Nephron (organoid): Measurements from ENCODE around the gene ITSN2.
"Not testable (repeated sequence)": the region's sequence is repeated elsewhere in the genome, so short reads cannot be mapped to it uniquely, and the experiment has no call there.

Experiments
- H3K27ac Mint-ChIP-seq, 3 experiments: 2 replicates each; pipeline ENCODE4 v1.8.0; 2020; ENCODE audit warnings: mixed read lengths in 3 of 3, mild to moderate bottlenecking in 2 of 3, moderate library complexity in 1 of 3
- H3K27me3 Mint-ChIP-seq: 2 replicates; pipeline ENCODE4 v1.8.0; 2021; ENCODE audit warnings: low read depth, mild to moderate bottlenecking, moderate library complexity, mixed read lengths
- H3K36me3 Mint-ChIP-seq: 2 replicates; pipeline ENCODE4 v1.8.0; 2020; ENCODE audit warnings: low read depth, mixed read lengths
- H3K4me1 Mint-ChIP-seq: 2 replicates; pipeline ENCODE4 v1.8.0; 2020; ENCODE audit warnings: mixed read lengths
- H3K4me3 Mint-ChIP-seq, 3 experiments: 2 replicates each; pipeline ENCODE4 v1.8.0; 2020; ENCODE audit warnings: mild to moderate bottlenecking in 3 of 3, mixed read lengths in 3 of 3, moderate library complexity in 2 of 3
- H3K9me3 Mint-ChIP-seq: 2 replicates; pipeline ENCODE4 v1.8.0; 2020; ENCODE audit warnings: mixed read lengths
- CTCF ChIP-seq, 3 experiments: fragments of 200-600 bp; sonication (generic); IDR thresholded peaks; one replicate each; pipeline ENCODE4 v1.5.0; 2021; ENCODE audit warnings: antibody characterized with exemption in 3 of 3; ENCODE audit not compliant: unreplicated experiment in 3 of 3

The ITSN2 gene

DNA sequence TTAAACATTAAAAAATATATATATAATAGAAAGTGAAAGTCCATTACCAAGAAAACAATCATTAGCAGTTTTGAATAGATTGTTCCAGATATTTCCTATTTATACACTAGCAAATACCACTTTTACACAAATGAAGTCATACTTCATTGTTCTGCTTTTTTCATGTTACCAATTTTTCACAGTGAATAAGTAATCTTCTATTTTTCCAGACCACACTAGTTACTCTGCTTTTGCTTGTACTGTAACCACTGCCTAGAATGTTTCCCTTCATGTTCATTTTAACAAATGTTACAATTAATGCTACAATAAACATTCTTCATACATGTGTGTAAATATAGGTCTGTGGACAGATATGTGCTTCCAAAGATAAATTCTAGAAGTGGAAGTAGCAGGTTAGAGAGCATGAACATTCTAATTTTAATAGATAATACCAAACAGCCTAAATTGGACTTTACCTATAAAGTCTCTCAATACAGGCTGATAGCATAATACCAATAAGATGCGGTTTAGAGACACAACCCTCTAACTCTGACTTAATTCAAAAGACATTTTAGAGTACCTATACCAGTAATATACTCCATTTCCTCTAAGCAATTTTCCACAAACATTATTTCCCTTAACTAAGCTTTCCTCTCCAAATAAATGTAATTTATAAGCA, 17.0 kb downstream of the ITSN2 start:
- no peak for TF ChIP-seq CTCF (IDR thresholded peaks at IDR 0.05; ENCODE audit: unreplicated experiment in 3 of 3)
- Mint-ChIP-seq H3K36me3 (no peaks in the 10 kb centered on the region), H3K4me1 (peaks cover 4% of the 10 kb centered on the region), H3K27ac (no peak overlapping the region), H3K9me3 (no peaks in the 10 kb centered on the region), H3K27me3 (no peaks in the 10 kb centered on the region), H3K4me3 (no peak overlapping the region)

DNA sequence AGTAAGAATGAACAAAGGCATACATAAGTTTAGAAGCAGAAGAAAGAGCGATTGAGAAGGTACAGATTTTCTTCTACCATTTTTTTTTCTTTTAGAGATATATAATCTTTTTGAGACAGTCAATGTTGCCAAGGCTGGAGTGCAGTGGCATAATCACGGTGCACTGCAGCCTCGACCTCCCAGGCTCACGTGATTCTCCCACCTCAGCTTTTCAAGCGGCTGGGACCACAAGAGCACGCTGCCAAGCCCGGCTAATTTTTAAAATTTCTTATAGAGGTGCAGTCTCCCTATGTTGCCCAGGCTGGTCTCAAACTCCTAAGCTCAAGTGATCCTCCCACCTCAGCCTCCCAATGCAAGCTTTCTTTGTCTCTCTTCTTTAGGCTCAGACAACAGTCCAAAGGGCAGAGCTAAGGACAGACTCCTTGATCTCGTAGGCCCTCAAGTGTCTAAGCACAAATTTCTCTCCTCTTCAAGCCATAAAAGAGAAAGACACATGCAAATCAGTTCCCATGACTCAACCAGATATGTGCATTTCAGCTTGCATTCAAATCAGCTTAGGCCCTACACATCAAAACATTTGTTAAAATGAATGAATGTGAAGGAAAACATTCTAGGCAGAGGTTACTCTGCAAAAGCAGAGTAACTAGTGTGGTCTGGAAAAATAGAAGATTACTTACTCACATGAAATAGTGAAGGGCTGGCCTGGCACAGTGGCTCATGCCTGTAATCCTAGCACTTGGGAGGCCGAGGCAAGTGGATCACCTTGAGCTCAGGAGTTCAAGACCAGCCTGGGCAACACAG, 18.0 kb downstream of the ITSN2 start:
- H3K36me3 Mint-ChIP-seq: no peaks in the 10 kb centered on the region
- TF ChIP-seq CTCF (IDR thresholded peaks at IDR 0.05; ENCODE audit: unreplicated experiment in 3 of 3): no peak
- H3K27me3 Mint-ChIP-seq: no peaks in the 10 kb centered on the region
- H3K4me3 Mint-ChIP-seq: no peak overlapping the region
- H3K27ac Mint-ChIP-seq: no peak overlapping the region
- H3K9me3 Mint-ChIP-seq: no peaks in the 10 kb centered on the region
- peaks cover 4% of the 10 kb centered on the region for H3K4me1 Mint-ChIP-seq

DNA sequence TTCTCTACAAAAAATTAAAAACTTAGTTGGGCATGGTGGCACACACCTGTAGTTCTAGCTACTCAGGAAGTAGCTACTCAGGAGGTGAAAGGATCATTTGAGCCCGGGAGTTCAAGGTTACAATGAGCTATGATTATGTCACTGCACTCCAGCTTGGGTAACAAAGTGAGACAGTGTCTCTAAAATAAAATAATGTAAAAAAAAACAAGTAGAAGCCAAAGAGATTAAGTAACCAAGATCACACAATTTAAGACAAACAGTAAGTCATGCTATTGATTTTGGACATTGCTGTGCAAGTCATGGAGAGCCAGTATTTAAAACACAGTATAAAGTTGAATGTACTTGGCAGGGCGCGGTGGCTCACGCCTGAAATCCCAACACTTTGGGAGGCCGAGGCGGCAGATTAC, 20.5 kb downstream of the ITSN2 start:
- H3K27ac Mint-ChIP-seq: no peak overlapping the region
- no peaks in the 10 kb centered on the region for H3K36me3 Mint-ChIP-seq
- no peaks in the 10 kb centered on the region for H3K9me3 Mint-ChIP-seq
- no peak overlapping the region for H3K4me3 Mint-ChIP-seq
- TF ChIP-seq CTCF (IDR thresholded peaks at IDR 0.05; ENCODE audit: unreplicated experiment in 3 of 3): no peak
- no peaks in the 10 kb centered on the region for H3K27me3 Mint-ChIP-seq
- H3K4me1 Mint-ChIP-seq: peaks cover 4% of the 10 kb centered on the region

GRCh38 chr2:24339098-24339497, 21.2 kb downstream of the ITSN2 start:
- not testable (repeated sequence) for H3K36me3 Mint-ChIP-seq, H3K4me3 Mint-ChIP-seq, H3K9me3 Mint-ChIP-seq, H3K4me1 Mint-ChIP-seq, H3K27ac Mint-ChIP-seq, H3K27me3 Mint-ChIP-seq

GRCh38 chr2:24337890-24338289, 22.4 kb downstream of the ITSN2 start:
- H3K9me3 Mint-ChIP-seq: no peaks in the 10 kb centered on the region
- H3K27me3 Mint-ChIP-seq: no peaks in the 10 kb centered on the region
- no peak for TF ChIP-seq CTCF (IDR thresholded peaks at IDR 0.05; ENCODE audit: unreplicated experiment in 3 of 3)
- H3K4me3 Mint-ChIP-seq: no peak overlapping the region
- H3K36me3 Mint-ChIP-seq: no peaks in the 10 kb centered on the region
- no peak overlapping the region for H3K27ac Mint-ChIP-seq
- peaks cover 11% of the 10 kb centered on the region for H3K4me1 Mint-ChIP-seq

- H3K36me3 Mint-ChIP-seq: no peaks in the 10 kb centered on the region
- peaks cover 14% of the 10 kb centered on the region for H3K4me1 Mint-ChIP-seq
- no peak overlapping the region for H3K27ac Mint-ChIP-seq
- no peaks in the 10 kb centered on the region for H3K27me3 Mint-ChIP-seq
- H3K4me3 Mint-ChIP-seq: no peak overlapping the region
- H3K9me3 Mint-ChIP-seq: no peaks in the 10 kb centered on the region
- no peak for TF ChIP-seq CTCF (IDR thresholded peaks at IDR 0.05; ENCODE audit: unreplicated experiment in 3 of 3)
These were observed 23.5 kb downstream of the ITSN2 start for GRCh38 chr2:24336811-24337210.
